Measurements from ENCODE around the gene GFOD1. TPM values are rescaled to one million over a fixed set of nuclear protein-coding genes. Genes with fewer than 3 reads are reported as not detected.

Gene GFOD1
- total RNA-seq, 2 donors from 2014 or later = 23.8 to 25.3 TPM

DNA sequence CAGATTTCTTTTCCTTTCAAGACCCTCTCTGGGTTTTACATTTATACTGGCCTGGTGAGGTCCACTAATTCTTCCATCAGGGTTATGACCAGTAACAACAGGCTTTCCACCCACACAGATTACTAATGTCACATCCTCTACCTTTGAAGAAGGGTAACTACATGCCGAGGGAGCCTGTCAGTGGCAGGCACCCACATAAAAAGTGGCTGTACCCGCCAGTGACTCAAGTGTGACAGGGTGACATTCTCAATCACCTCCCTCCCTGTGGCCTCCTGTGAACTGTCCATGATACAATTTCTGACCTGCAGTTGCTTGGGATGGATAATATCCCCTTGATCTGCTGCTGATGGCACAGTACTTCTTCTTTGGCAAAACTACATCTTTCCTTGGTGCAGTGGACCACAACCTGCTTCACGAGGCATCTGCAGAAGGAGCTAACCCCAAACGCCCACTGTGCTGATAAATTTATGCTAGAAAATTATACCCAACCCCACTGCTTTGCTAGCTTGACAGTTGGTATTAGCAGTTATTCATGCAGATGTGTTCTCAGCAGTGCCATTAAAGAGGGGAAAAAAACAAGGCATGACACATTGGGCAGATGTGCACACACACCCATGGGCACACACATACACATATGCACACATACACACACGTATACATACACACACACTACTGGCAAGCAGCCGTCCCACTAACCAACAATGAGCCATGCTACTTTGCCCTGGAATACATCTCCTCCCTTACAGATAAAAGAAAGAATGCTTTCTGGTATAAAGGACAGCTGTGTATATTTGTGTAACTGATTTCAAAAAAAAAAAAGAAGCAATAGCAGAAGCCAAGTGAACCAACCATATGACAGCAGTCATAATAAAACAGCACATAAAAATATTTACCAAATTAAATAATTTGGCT is 20.8 kb downstream of the GFOD1 start:
- no peaks in the 10 kb centered on the region for H3K4me1 ChIP-seq (ENCODE audit: control insufficient read depth in 1 of 2, low read depth in 2 of 2)
- no peaks in the 10 kb centered on the region for H3K36me3 ChIP-seq
- no peak overlapping the region for H3K27ac ChIP-seq
- no peak for ATAC-seq (ENCODE audit: insufficient number of reproducible peaks, low FRiP score, low read depth)
- no peak for DNase-seq (ENCODE audit: low spot score)
- H3K4me3 ChIP-seq = no peak overlapping the region
- H3K9me3 ChIP-seq = no peaks in the 10 kb centered on the region
- TF ChIP-seq, protein P1, sequence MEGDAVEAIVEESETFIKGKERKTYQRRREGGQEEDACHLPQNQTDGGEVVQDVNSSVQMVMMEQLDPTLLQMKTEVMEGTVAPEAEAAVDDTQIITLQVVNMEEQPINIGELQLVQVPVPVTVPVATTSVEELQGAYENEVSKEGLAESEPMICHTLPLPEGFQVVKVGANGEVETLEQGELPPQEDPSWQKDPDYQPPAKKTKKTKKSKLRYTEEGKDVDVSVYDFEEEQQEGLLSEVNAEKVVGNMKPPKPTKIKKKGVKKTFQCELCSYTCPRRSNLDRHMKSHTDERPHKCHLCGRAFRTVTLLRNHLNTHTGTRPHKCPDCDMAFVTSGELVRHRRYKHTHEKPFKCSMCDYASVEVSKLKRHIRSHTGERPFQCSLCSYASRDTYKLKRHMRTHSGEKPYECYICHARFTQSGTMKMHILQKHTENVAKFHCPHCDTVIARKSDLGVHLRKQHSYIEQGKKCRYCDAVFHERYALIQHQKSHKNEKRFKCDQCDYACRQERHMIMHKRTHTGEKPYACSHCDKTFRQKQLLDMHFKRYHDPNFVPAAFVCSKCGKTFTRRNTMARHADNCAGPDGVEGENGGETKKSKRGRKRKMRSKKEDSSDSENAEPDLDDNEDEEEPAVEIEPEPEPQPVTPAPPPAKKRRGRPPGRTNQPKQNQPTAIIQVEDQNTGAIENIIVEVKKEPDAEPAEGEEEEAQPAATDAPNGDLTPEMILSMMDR (IDR thresholded peaks at IDR 0.05) = no peak
- H3K27me3 ChIP-seq (replicated peaks; ENCODE audit: insufficient read depth) = no peaks in the 10 kb centered on the region

DNA sequence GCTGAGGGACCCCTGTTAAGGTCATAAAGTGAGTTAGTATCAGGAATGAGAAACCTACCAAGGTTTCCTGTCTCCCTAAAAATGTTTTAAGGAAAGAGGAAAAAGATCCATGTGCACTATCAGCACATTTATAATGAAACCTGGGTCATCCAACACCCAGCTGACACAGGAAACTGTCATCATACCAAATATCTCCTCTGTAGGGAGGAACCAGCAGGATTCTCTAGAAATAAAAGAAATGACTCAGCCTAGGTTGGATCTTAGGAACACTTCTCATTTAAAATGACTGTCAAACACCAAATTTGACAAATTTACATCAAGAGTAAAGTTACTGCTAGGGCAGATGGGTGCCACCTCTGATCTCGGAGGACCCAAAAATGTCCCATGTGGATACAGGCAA is 21.7 kb downstream of the GFOD1 start:
- Histone ChIP-seq H3K4me3 (no peak overlapping the region), H3K36me3 (no peaks in the 10 kb centered on the region), H3K27ac (no peak overlapping the region), H3K27me3 (replicated peaks; ENCODE audit: insufficient read depth) (no peaks in the 10 kb centered on the region), H3K9me3 (no peaks in the 10 kb centered on the region), H3K4me1 (ENCODE audit: control insufficient read depth in 1 of 2, low read depth in 2 of 2) (no peaks in the 10 kb centered on the region)
- no peak for DNase-seq (ENCODE audit: low spot score)
- no peak for ATAC-seq (ENCODE audit: insufficient number of reproducible peaks, low FRiP score, low read depth)
- TF ChIP-seq, protein P1 (IDR thresholded peaks at IDR 0.05) = no peak

DNA sequence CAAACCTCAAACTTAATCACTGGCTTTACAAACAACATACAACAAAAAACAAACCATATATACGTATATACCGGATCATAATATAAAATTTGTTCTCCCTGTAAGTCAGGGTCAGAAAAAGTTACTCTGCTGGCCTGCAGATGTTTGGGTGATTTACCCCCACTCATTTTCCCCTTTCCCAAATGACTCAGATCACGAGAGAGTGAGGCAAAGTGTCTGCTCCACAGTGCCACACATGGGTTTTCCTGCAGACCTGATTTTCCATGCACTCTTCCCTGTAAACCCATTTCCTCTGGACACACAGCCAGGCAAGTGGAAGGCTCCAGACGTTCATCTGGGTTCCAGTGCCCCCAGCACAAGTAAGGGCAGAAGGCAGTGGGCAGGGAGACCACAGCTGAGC is 23.5 kb downstream of the GFOD1 start:
- ATAC-seq (ENCODE audit: insufficient number of reproducible peaks, low FRiP score, low read depth) (no peak), DNase-seq (ENCODE audit: low spot score) (no peak)
- no peaks in the 10 kb centered on the region for H3K9me3 ChIP-seq
- no peak overlapping the region for H3K4me3 ChIP-seq
- no peaks in the 10 kb centered on the region for H3K27me3 ChIP-seq (replicated peaks; ENCODE audit: insufficient read depth)
- TF ChIP-seq, protein P1 (IDR thresholded peaks at IDR 0.05) = no peak
- H3K36me3 ChIP-seq = no peaks in the 10 kb centered on the region
- no peak overlapping the region for H3K27ac ChIP-seq
- no peaks in the 10 kb centered on the region for H3K4me1 ChIP-seq (ENCODE audit: control insufficient read depth in 1 of 2, low read depth in 2 of 2)

DNA sequence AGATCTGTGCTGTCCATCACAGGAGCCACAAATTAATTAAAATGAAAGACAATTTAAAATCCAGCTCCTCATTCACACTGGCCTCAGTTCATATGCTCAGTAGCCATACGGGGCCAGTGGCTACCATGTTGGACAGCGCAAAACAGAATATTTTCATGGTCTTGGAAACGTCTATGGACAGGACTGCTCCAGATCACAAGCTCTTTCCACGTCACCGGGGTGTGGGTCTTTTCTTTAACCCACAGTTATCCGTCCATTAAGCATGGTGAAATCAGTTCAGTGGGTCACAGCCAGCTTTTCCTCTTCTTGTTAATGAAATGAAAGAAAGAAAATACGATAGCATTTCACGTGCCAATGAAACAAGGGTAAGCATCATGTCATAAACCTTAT is 24.1 kb downstream of the GFOD1 start:
- H3K4me3 ChIP-seq = no peak overlapping the region
- H3K27me3 ChIP-seq (replicated peaks; ENCODE audit: insufficient read depth) = no peaks in the 10 kb centered on the region
- H3K4me1 ChIP-seq (ENCODE audit: control insufficient read depth in 1 of 2, low read depth in 2 of 2) = no peaks in the 10 kb centered on the region
- ATAC-seq (ENCODE audit: insufficient number of reproducible peaks, low FRiP score, low read depth) = no peak
- DNase-seq (ENCODE audit: low spot score) = no peak
- TF ChIP-seq, protein P1 (IDR thresholded peaks at IDR 0.05) = no peak
- no peak overlapping the region for H3K27ac ChIP-seq
- no peaks in the 10 kb centered on the region for H3K9me3 ChIP-seq
- no peaks in the 10 kb centered on the region for H3K36me3 ChIP-seq

DNA sequence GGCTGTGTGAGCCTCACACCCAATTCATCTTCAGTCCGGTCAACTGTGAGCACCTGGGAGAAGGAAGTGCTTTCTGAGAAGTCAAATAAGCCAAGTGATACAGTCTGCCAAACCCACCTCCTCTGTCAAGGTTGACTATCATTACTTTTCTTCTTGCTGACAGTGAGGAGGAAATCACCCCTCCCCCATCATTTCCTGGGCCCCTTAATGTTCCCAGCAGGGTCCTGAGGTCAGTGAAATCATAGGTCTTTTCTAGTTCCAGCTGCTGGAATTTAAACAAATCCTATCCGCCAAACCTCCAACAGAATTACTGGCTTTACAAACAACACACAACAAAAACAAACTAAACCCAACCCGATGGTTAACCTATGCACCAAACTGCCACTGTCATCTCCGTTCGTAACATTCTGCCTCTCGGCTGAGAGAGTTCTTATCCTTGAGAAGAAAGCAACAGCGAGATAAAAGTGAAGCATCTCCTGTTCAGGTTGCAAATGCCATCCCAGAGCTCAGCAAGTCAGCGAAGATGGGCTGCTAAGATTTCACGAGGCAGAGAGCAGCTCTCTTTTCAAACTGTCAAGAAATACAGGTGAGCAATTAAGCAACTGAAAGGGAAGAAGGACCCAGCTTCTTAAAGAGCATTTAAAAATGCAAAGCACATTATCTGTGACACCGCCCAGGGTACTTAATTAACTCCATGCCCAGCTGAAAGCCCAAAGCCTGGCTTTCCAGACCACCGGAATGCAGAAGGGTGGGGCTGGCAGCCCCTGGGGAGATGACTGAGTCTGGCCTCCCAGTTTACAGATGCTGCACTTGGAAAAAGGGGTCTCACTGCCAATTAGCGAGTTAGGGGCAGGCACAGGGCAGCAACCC is 24.7 kb downstream of the GFOD1 start:
- Histone ChIP-seq H3K36me3 (no peaks in the 10 kb centered on the region), H3K27ac (no peak overlapping the region), H3K4me3 (no peak overlapping the region), H3K9me3 (no peaks in the 10 kb centered on the region), H3K4me1 (ENCODE audit: control insufficient read depth in 1 of 2, low read depth in 2 of 2) (peaks cover 0 to 6% of the 10 kb centered on the region in 2 donors), H3K27me3 (replicated peaks; ENCODE audit: insufficient read depth) (no peaks in the 10 kb centered on the region)
- ATAC-seq (ENCODE audit: insufficient number of reproducible peaks, low FRiP score, low read depth) (no peak), DNase-seq (ENCODE audit: low spot score) (no peak)
- TF ChIP-seq, protein P1 (IDR thresholded peaks at IDR 0.05) = no peak
